Endothelial cell of umbilical vein (primary cell): ENCODE data around the gene RPS5.

Experiments used
- EZH2 ChIP-seq: IDR thresholded peaks from 2 replicates; pipeline ENCODE4 v1.6.1; 2012; ENCODE audit warnings: borderline replicate concordance, low read depth, mild to moderate bottlenecking, moderate library complexity, low read length, inconsistent platforms; ENCODE audit not compliant: severe bottlenecking
- TF ChIP-seq, protein P1 (sequence below), 2 donors: IDR thresholded peaks; 1 replicate in 1 of 2; 2 replicates in 1 of 2; pipeline ENCODE4 v1.5.1; 2011; ENCODE audit warnings: low read length in 2 of 2, mild to moderate bottlenecking in 2 of 2, moderate library complexity in 2 of 2, control low read depth in 1 of 2, inconsistent platforms in 1 of 2, low read depth in 1 of 2; ENCODE audit not compliant: insufficient read depth in 1 of 2; ENCODE audit errors: extremely low read depth in 1 of 2

DNA sequence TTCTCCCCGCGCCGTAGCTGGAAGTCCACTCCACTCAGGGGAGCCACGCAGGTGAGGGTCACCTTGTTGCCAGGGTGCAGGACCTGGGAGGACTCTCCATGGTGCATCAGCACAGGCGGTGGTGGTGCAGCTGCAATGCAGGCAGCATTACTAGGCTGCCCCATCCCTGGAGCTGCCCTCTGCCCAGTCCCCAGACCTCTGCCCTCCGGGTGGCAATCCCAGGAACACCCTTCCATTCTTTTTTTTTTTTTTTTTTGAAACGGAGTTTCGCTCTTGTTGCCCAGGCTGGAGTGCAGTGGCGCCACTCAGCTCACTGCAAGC is 35.6 kb upstream of the RPS5 start:
- TF ChIP-seq, protein P1, sequence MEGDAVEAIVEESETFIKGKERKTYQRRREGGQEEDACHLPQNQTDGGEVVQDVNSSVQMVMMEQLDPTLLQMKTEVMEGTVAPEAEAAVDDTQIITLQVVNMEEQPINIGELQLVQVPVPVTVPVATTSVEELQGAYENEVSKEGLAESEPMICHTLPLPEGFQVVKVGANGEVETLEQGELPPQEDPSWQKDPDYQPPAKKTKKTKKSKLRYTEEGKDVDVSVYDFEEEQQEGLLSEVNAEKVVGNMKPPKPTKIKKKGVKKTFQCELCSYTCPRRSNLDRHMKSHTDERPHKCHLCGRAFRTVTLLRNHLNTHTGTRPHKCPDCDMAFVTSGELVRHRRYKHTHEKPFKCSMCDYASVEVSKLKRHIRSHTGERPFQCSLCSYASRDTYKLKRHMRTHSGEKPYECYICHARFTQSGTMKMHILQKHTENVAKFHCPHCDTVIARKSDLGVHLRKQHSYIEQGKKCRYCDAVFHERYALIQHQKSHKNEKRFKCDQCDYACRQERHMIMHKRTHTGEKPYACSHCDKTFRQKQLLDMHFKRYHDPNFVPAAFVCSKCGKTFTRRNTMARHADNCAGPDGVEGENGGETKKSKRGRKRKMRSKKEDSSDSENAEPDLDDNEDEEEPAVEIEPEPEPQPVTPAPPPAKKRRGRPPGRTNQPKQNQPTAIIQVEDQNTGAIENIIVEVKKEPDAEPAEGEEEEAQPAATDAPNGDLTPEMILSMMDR (IDR thresholded peaks at IDR 0.05; ENCODE audit: extremely low read depth in 1 of 2, insufficient read depth in 1 of 2, low read depth in 1 of 2, low read length in 2 of 2) = no peak
- TF ChIP-seq EZH2 = no peak
